C4-2B (cell line): Measurements from ENCODE around the gene CHPF.
A peak's percentile ranks its signal among the peaks of the same experiment; 100 is the strongest.

ENCODE experiments used
- H3K27ac ChIP-seq: fragments of 450-650 bp; 2 replicates; pipeline ENCODE4 v1.5.1; 2017
- CTCF ChIP-seq: fragments of 450-650 bp; conservative IDR thresholded peaks from 2 replicates; pipeline ENCODE4 v1.5.1; 2017; ENCODE audit warnings: mild to moderate bottlenecking
- ZFX ChIP-seq: fragments of 450-650 bp; IDR thresholded peaks from 2 replicates; pipeline ENCODE4 v1.6.1; 2017

Gene CHPF

GRCh38 chr2:219499555-219499954 lies 44.1 kb downstream of the CHPF start:
- H3K27ac ChIP-seq = no peak overlapping the region; the same call in 1 of the 2 replicates
- TF ChIP-seq ZFX (no peak), CTCF (no peak)

- TF ChIP-seq CTCF (no peak), ZFX (no peak)
Measured at GRCh38 chr2:219499058-219499307, 44.6 kb downstream of the CHPF start.

GRCh38 chr2:219498280-219499057 lies 45.1 kb downstream of the CHPF start, which contains the start of gene GMPPA:
Gene GMPPA, plus strand, starts transcription at chr2:219498891. Its CDS starts 1,085 bp downstream, at chr2:219499976.
- peak within 1 kb of the TSS; percentile 78 for H3K27ac ChIP-seq

More at GRCh38 chr2:219499058-219499307, 44.6 kb downstream of the CHPF start:
- peak overlapping the region; percentile 78 for H3K27ac ChIP-seq

GRCh38 chr2:219497495-219498279 lies 45.9 kb downstream of the CHPF start:
- no peak for TF ChIP-seq CTCF
- no peak for TF ChIP-seq ZFX
- H3K27ac ChIP-seq = peak overlapping the region; percentile 78

More at GRCh38 chr2:219498280-219499057, 45.1 kb downstream of the CHPF start, which contains the start of gene GMPPA:
- TF ChIP-seq CTCF = no peak
- no peak for TF ChIP-seq ZFX

GRCh38 chr2:219496825-219497494 lies 46.6 kb downstream of the CHPF start:
- no peak overlapping the region for H3K27ac ChIP-seq
- TF ChIP-seq CTCF = no peak
- no peak for TF ChIP-seq ZFX

GRCh38 chr2:219496247-219496824 lies 47.3 kb downstream of the CHPF start:
- no peak for TF ChIP-seq ZFX
- no peak for TF ChIP-seq CTCF
- no peak overlapping the region for H3K27ac ChIP-seq
